HuH-7.5 (cell line): ENCODE results near the gene RHEBL1.

Source experiments
- DNase-seq: peaks from one replicate; pipeline ENCODE4 v3.0.0; 2011; ENCODE audit warnings: low spot score

The RHEBL1 gene

DNA sequence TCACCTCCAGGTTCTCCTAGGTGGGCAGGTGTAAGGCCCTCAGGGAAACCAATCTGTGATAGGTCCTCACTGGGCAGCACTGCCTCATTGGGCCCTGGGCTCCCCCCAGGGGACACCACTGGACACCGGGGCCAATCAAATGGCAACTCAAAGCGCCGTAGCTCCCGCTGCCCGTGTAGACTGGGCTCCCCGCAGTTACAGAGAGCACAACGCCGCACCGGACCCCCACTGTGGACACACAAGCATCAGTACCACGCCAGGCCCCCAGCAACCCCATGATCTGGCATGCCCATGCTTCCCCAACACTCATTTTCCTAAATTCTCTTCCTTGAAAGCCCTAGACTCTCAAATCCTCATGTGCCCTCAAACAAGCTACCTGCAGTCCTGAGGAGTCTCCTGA is 15.3 kb downstream of the RHEBL1 start:
- DNase-seq: no peak

DNA sequence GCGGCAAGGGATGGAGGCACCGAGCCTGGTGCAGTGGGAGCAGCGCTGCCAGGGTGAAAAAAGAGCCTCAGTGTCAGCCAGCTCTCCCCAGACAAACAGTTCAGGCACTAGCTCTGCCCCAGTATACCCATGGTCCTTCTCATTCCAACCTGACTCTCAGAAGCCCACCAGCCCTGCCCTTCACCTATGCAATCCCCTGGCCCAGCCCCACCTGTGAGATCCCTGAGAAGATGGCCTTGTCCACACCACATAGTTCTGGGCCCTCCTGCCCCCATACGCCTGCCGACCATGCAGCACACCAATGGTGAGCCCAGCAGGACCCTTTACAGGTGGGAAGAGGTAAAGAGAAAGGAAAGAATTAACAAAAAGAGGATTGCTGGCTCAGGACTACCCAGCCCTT is 15.7 kb downstream of the RHEBL1 start:
- no peak for DNase-seq

DNA sequence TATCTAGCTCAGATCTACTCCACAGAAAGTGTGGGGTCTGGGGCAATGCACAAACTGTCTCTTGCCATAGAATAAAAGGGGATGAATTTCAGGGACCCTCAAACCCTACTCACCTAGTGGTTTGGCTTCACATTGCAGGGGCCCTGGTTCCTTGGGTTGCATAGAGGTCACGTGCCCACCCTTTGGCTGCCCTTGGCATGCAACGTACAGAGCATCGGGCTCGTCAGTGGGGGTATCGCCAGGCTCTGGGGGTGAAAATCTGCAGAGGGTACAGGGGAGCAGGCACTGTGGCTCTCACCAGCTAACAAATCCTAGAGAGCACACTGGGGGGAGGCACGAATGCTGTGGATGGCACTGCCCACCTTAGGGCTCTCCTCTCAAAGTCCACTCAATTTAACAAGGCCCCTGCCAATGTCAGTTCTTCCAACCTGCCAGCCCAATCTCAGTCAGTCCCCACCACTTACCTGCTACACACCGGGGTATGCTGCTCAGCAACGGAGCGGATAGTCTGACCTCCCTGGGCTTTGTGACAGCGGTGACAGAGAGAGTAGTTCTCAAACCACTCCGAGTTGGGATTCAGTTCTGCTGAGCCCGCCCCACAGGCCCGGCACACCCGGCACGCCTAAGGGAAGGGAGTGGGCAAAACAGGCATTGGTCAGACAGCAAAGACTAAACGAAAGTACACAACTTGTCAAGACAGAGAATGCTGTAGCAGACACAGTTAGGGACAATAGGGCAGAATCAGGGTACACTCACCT is 17.1 kb downstream of the RHEBL1 start:
- no peak for DNase-seq

DNA sequence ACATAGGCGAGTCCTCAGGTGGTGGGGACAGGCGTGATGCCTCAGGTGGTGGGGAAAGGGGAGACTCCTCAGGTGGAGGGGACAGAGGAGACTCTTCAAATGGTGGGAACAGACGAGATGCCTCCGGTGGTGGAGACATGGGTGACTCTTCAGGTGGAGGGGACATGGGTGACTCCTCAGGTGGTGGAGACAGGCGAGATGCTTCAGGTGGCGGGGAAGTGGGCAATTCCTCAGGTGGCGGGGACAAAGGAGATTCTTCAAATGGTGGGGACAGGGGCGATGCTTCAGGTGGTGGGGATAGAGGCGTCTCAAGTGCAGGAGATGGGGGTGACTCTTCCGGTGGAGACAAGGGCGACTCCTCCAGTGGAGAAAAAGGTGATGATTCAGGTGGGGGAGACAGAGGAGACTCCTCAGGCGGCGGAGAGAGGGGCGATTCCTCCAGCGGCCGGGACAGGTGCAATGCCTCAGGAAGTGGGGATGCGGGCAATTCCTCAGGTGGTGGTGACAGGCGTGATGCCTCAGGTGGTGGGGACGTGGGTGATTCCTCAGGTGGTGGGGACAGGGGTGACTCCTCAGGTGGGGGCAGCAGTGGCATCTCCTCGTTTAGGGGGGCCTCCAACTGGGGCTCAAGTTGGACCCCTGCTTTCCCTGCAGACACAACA is 17.9 kb downstream of the RHEBL1 start:
- no peak for DNase-seq

DNA sequence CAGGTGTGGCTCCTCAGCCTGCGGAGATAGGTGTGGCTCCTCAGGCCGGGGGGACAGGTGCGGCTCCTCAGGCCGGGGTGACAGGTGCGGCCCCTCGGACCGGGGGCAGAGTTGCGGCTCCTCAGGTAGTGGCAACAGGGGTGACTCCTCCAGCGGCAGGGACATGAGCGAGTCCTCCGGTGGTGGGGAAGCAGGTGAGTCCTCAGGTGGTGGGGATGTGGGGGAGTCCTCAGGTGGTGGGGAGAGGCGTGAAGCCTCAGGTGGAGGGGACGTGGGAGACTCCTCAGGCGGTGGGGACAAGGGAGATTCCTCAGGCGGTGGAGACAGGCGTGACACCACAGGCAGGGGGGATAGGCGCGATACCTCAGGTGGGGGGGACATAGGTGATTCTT is 18.4 kb downstream of the RHEBL1 start:
- DNase-seq: no peak

DNA sequence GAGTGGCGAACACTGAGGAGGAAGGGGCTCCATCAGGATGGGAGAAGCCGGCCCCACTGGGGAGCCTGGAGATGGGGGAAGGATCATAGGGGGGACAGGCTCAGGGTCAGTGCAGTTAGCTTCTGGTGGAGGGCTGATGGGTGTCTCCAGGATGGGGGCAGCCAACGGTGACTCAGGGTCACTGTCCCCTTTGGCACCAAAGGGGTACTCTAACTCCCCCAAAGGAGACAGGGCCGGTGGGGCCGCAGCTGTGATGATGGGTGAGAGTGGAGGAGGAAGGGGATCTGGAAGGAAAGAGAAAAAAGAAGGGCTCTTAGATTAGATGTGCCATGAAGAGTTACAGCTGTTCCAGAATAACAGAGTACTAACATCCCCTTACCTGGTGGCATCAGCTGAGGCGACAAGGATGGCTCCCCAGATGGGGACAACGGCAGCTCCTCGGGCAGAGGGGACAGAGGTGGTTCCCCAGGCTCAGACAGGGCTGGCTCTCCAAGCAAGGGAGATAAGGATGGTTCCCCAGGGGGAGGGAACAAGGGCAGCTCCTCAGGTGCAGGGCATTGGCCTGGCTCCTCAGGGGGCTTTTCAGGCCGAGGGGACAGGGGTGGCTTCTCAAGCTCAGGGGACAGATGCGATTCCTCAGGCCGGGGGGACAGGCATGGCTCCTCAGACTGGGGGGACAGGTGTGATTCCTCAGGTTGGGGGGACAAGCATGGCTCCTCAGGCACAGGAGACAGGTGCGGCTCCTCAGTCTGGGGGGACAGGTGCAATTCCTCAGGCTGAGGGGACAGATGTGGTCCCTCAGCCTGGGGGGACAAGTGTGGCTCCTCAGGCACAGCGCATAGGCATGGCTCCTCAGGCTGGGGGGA is 19.0 kb downstream of the RHEBL1 start:
- no peak for DNase-seq

DNA sequence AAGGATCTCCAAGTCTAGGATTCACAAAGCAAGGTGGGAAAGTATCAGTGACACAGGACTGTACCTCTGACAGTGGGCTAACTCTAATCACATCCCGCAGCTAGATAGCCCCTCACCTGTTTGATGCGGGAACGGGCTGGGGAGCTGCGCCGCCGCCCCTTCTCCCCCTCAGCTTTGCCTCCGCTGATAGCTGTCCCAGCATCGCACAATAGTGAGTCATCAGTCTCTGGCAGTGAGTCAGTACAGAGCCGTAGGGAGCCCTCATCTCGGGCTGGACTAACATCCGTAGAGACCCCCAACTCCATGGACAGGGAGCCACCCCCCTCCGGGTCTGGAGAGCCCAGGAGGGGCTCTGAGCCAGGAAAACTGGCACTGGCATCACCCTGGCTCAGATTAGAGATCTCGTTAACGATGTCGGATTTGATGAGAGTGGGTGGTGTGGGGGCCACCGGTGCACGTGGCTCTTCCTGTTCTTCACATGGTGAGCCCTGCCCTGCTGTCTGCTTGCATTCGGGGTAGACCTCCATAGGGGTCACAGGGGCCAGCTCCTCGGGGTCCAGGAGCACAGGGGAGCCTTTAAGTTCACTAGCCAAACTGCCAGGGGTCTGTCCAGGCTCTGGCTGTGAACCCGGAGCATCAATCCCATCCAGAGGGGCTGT is 20.1 kb downstream of the RHEBL1 start:
- DNase-seq: no peak

DNA sequence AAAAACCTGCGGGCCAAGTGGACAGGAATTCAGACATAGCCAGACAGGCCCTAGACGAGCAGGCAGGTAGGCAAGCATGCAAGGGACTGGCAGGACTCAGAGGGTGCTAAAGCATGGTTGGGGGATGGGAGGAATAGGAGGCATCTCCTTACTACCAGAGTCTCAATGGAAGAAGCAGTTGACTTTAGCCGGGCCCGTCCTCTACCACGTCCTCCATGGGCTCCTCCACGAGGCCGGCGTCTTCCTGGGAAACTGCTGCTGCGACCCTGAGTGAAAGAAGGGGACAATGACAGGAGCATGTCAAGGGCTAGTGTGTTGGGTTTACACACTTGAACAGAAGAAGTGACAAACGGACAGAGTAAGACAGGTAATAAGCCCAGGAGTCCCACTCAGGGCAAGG is 20.8 kb downstream of the RHEBL1 start:
- no peak for DNase-seq

DNA sequence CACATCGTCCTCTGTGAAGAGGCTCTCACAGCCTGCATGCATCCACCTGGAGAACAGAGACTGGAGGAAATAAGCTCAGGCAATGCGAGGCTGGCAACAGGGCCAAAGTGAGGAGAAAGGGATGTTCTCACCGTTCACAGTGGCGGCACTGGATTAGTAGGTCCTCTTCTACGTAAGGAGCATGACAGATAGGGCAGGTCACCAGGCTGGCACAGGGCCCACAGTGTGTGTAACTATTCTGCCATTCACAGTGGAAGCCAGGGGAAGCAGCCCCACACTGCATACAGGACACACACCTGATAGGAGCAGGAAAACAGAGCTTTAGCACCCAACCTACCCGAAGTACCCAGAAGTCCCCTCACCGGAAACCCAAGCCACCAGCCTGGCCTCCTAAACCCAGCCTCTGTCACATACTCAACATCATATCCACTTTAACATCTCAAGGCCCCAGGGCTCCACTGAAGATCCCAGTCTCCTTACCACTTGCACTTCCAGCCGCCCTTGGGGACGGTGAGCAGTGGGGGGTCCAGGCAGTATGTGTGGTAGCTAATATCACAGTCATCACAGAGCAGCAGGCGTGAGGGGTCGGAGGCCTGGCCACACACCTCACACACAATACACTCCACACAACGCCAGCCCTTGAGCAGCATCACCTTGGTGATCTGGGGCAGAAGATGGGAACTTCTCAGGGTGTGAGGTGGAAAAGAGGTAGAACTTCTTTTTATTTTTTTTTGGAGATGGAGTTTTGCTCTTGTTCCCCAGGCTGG is 23.5 kb downstream of the RHEBL1 start:
- DNase-seq: no peak

DNA sequence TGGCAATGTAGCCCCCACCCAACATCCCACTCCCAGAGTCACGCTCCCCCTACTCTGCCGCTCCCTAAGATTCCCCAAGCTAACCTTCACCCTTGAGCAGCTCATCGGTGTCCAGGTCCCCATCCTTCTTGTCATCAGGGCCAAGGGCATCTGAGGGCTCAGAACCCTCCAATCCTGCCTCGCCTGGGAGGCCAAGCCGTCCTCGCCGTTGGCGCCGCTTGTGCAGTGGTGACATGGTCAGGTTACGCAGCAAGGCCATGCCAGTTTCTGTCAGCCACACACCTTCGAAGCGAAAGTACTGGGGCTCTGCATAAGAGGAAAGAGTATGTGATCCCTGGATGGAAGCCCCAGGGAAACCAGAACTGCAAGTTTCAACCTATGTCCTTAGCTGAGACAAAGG is 25.1 kb downstream of the RHEBL1 start:
- DNase-seq: no peak

DNA sequence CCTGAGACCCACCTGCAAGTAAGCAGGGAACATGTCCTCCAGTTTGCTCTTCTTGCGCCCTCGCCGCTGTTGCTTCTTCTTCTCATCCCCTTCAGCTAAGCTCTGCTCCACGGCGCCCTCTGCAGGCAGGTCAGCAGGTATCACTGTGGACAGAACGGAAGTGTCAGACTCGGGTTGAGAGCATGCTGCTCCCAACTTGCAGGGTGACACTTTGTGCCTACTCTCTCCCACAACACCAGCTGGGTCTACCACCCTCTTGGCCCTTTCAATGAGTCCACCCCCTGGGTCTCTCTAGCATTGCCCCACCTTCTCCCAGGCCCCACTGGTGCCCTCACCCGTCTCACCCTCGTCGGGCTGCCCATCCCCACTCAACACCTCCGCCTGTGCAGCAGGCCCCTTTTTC is 25.9 kb downstream of the RHEBL1 start:
- DNase-seq: peak; percentile 91

DNA sequence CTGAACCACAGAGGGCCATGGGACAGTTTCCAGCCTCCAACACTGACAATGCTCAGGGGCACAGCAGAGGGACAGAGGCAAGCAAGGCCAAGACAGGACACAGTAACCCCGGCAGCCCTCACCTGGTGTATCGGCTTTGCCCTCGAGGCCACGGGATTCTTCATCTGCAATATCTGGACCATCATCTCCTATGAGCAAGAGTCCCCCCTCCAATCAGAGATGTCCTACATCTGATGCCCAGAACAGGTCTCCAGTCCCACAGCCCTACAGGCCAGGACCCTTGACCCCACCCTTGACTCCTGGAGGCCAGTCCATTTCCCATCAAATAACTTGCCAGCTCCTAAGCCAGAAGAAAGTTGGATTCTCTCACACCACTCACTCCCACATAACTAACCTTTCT is 26.5 kb downstream of the RHEBL1 start:
- no peak for DNase-seq

DNA sequence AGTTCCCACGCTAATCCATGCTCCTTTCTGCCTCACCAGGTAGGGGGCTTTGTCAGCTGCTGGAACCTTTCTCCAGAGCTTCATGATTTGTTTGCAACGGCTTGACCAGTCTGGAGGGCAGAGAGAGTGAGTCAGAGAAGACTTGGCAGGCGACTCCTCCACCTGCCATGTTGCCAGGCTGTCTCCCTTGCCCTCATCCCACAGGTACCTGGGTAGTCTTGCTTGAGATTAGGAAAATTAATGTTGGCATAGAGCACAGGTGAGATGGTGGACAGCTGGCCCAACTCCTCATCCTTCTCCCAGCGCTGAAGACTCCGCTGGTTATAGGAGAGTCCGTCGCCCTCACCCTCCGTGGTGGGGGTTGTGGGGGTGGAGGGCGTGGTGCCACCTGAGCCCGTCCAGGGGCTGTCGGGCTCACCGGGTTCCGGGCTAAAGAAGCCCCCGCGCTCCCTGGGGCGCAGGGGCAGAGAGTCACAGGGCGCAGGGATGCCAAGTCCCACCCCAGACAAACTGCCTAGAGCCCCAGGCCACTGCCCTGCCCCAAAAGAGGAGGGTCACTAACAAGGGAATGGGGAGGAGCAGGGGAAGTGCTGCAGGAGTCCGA is 27.8 kb downstream of the RHEBL1 start:
- no peak for DNase-seq

DNA sequence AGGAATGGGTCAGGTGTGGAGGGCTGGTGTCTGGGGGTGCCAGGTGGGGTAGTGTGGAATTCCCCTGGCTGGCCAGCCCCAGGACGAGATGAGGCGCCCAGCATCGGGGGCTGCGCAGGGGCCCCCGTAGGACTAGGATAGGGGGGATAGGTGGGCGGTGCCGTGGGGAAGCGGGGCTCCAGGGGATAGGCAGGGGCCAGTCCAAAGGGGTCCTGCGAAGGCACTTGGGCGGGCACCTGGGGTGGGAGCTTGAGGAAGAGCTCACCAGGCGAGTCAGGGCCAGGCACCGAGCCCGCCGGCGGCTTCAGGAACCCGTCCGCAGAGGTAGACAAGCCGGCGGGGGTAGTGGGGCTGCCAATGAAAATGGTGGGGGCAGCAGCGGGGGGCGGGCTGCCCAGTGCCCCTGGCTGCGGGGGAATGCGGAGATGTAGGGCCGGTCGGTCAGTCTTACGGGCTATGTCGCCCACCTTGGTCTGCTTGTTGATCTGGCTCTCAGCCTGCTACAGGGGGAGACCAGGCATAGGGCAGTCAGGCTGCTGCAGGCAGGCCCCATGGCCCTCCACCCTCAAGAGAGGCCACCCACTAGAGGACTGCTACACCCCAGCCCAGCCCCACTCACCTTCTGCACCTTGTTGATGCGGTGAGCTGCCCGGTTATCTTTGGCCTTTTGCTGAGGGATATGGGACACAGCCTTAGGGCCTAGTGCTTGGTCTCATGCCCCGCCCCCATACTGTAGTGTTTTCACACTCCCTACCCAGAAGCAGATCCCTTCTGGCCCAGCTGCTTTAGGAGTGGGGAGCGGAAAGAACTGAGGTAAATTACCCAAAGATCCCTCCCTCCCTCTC is 28.5 kb downstream of the RHEBL1 start:
- DNase-seq: no peak

DNA sequence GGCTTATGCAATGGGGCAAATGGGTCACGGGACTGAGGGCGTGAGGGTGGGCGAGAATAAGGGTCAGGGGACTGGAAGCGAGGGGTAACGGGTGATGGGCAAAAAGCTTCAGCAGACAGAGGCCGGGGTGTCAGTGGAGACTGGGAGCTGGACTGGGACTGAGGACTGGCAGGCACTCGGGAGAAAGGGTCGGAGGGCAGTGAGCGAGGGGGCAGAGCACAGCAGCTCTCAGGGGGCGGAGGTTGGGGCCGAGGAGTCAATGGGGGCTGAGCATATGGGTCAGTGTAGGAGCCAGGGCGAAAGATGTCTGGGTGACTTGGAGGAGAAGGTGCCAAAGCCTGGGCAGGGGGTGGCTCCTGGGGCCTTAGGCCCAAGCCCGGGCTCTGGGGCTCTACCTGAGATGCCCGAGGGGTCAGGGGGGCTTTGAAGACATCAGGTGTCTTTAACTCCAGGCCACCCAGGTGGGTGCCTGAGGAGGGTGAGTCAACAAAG is 29.4 kb downstream of the RHEBL1 start:
- DNase-seq: no peak

DNA sequence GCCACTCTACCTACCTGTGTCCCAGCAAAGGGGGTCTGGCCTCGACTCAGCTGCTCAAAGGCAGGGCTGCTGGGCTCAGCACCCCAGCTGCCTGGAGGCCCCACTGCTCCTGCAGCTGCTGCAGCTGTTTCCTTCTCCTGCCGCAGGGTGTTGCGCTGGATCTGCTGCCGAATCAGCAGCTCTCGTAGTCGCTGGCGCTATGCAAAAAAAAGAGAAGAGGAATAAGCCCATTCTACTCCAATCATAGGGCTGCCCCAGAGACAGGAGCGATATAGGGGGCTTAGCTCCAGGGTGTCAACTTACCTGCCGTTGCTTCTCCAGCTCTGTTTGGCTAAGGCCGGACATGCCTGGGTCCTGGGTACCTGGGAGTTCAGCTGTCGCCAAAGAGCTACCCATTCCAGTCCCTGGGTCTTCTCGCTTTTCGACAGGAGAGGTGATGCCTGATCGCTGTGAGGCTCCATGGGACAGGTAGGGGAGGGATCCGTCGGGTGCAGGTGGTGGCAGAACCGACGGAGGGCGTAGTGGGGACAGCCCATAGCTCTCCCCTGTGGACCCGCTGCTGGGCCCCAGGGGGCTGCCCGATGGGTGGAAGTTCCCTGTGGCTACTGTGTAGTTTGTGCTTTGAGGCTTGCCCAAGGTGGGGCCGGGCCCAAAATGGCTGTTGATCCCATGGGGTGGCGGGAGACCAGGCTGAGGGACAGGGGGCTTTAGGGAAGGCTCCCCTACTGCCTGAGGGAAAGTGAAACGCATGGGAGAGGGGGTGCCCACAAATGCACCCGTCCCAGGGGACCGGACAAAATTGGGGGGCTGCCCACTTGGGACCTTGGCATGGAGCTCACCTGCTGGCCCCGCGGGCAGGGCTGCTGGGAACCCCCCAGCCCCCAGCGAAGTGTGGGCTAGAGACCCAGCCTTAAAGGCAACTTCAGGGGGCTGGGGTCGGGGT is 30.1 kb downstream of the RHEBL1 start:
- DNase-seq: no peak

DNA sequence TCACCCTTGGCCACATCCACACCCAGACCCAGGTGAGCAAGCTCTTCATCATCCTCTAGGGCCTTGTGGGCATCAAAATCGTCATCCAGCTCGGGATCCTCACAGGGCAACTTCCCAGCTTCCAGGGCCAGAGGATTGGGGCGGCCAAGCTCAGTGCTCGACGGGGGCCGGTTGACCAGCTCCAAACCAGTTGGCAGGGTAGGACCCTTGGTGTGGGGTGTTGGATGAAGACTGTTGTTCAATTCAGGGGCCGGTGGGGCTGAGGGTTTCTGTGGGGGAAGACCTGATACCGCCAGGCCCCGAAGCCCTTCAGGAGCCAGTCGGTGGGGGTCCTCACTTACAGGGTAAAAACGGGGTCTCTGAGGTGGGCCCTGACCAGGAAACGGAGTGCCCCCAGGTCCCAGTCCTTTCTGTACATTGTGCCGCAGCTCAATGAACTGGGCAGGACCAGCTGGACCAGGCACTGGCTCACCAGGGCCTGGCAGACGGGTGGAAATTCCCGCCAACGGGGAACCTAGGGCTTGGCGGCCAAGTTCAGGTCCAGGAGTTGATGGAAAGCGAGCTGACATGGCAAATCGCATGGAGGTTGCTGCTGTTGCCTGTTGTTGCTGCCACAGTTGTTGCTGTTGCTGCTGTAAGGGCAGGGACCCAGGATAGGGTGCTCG is 31.4 kb downstream of the RHEBL1 start:
- no peak for DNase-seq

DNA sequence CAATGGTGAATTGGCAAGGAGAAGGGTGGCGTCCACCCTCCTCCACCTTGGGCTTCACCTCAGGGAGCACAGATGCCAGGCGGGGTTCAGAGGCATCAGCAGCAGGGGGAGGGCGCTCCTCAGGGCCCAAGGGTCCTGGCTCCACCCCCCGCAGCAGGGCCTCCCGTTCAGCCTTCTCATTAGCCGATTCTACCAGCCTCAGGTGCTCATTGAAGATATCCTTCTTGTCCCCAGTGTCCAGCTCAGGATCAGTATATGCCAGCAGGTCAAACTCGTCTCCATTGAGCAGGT is 31.9 kb downstream of the RHEBL1 start:
- no peak for DNase-seq
